NCI-H1694 treated with DMSO at 0.1 percent for 48 hours (cell line): ENCODE results near the gene TRRAP.

Source experiments
- DNase-seq: peaks from one replicate; lab custom pipeline; 2025; lab: John Stamatoyannopoulos, UW

Gene TRRAP

DNA sequence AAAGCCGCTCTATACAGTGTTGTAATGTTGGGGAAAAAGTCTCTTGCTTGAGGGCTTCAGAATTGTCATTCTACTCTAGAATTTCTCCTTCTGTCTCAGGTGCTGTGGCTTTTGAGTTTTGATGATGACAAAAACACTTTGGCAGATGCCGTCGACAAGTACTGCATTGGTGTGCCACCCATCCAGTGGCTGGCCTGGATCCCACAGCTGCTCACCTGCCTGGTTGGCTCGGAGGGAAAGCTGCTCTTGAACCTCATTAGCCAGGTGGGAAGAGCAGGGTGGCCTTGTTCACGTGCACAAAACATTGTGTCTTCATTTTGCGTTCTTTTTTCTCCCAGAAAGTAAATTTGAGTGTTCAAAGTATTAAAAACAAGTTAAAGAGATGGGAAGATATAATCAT, 112.0 kb downstream of the TRRAP start:
- no peak for DNase-seq

DNA sequence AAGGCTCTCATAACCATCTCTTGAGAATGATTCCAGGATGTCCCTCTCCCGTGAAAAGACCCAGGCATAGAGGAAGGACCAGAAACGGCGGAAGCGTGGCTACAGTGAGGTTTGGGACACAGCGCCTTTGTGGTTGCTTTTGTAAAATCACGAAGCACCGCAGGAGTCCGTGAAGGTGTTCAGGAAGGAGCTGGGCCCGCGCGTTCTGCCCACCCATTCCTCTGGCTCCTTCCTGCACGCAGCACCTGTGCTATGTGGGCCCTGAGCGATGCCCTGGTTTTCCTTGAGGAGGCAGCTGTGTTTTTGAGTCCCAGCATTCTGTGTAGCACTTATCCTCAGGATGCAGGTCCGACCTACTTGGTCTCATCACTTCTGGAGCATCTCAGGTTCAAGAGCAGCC, 112.8 kb downstream of the TRRAP start:
- DNase-seq: no peak

DNA sequence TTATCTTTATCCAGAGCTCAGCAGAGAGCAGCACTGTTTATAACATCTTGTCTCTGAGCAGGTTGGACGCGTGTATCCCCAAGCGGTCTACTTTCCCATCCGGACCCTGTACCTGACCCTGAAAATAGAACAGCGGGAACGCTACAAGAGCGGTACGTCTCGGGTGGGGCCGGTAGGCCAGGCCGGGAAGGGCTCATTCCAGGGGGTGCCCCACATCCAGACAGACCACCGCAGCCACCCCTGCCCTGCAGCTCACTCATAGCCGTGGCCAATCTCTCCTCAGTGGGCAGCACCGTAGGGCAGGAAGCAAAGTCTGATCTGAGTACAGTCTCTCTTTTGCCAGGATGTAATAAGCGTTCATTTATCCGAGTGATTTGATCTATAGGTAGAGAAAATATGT, 113.7 kb downstream of the TRRAP start:
- DNase-seq: no peak

GRCh38 chr7:98993024-98993897, 114.9 kb downstream of the TRRAP start:
- peak; percentile 5 for DNase-seq

- DNase-seq: no peak
Observed at GRCh38 chr7:98994046-98994944, 116.0 kb downstream of the TRRAP start.

- DNase-seq: no peak
Observed at GRCh38 chr7:98995111-98995510, 116.8 kb downstream of the TRRAP start.

DNA sequence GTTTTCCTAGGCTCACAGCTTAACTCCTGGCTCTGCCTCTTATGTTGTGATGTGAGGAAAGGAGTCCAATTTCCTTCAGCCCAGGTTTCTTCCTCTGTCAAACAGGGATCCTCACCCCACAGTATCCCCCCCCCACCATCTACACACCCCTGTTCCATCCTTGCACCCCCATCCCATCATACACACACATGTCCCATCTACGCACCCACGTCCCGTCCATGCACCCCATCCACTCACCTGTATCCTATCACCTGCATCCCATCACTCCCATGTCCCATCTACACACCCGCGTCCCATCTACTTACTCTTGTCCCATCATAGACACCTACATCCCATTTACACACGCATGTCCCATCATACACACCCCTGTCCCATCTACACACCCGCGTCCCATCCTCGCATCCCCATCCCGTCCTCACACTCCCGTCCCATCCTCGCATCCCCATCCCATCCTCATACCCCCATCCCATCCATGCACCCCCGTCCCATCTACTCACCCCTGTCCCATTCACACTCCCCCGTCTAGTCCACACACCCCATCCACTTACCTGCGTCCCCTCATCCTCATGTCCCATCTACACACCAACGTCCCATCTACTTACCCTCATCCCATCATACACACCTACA, 117.3 kb downstream of the TRRAP start:
- no peak for DNase-seq

DNA sequence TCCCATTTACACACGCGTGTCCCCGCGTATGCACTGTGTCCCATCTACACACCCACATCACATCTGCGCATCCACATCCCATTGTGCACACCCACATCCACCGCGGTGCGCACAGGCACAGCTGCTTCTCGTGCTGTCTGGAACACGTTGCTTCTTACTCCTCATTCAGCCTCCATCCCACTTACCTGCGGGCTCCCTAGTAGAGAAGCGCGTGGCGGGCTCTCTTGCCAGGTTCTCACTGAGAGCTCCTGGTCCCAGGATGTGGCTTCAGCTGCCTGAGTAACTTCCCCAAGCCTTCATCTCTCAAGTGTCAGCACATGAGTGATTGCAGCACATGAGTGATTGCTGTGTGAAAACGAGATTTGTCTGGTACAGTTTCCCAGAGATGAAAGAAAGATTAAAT, 117.8 kb downstream of the TRRAP start:
- DNase-seq: no peak

DNA sequence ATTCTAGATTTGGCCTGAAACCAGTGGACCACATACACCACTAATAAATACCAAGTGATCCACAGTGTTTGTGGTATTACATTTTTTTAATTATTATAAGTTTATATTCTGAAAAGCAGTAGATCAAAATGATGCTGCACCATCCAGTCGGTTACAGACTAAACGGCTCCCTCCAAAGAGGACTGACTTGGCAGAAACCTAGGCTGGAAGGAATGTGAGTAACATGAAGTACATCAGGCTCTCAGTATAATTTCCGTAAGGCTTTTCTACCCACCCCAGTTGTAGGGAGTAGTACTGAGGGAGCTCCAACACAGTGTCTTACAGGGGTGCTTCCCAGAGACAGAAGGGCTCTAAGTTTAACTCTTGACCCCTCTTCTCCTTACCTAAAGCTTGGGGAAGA, 119.5 kb downstream of the TRRAP start:
- DNase-seq: no peak

- no peak for DNase-seq
Observed at GRCh38 chr7:98998821-98999725, 120.7 kb downstream of the TRRAP start.

- no peak for DNase-seq
Observed at GRCh38 chr7:99000196-99000903, 122.0 kb downstream of the TRRAP start.

GRCh38 chr7:99000904-99001465, 122.7 kb downstream of the TRRAP start:
- DNase-seq: no peak

GRCh38 chr7:99001482-99002147, 123.3 kb downstream of the TRRAP start:
- no peak for DNase-seq

GRCh38 chr7:99002148-99002826, 124.0 kb downstream of the TRRAP start:
- no peak for DNase-seq

DNA sequence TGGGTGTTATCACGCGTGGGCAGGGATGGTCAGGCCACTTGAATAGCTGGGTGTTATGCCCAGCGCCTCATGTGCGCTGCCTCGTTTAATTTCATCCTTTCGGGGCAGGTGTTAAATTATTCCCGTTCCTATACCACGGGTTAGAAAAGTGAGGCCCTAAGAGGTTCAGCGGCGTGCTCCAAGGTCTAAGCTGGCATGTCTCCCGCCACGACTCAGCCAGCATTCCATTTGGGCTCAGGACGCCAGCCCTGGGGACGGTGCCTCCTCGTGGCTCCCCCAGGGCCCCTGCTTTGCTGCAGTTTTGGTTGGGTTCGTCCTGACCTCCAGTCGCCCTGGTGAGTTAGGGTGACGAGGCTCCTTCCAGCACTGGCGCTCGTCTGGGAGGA, 124.5 kb downstream of the TRRAP start:
- no peak for DNase-seq

DNA sequence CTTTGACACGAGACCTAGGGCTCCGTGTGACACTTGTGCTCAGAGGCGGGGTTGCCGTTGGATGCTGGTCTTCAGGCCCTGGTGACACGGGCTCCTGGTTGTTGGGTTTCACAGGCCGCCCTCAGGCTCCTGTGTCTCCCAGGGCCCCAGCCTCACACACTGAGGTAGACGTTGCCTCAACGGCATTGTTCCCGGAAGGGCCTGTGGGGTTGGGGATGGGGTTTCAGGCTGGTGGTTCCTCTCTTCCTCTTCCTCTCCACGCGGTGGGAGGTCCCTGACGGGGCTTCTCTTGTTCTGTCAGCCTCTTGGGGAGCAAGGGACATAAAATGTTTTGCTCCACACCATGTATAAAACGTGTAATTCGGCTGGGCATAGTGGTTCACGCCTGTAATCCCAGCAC, 125.1 kb downstream of the TRRAP start:
- no peak for DNase-seq

DNA sequence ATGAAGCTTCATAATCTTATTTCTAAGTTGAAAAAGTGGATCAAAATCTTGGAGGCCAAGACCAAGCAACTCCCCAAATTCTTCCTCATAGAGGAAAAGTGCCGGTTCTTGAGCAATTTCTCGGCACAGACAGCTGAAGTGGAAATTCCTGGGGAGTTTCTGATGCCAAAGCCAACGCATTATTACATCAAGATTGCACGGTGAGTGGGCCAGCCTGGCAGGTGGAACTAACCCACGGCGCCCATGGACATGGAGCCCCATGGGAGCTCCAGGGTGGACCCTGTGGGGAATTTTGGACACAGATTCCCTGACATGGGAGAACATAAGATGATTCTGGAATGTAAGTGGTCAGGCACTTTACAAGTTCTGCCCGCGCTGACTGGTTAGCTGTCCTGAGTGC, 125.9 kb downstream of the TRRAP start:
- DNase-seq: no peak

DNA sequence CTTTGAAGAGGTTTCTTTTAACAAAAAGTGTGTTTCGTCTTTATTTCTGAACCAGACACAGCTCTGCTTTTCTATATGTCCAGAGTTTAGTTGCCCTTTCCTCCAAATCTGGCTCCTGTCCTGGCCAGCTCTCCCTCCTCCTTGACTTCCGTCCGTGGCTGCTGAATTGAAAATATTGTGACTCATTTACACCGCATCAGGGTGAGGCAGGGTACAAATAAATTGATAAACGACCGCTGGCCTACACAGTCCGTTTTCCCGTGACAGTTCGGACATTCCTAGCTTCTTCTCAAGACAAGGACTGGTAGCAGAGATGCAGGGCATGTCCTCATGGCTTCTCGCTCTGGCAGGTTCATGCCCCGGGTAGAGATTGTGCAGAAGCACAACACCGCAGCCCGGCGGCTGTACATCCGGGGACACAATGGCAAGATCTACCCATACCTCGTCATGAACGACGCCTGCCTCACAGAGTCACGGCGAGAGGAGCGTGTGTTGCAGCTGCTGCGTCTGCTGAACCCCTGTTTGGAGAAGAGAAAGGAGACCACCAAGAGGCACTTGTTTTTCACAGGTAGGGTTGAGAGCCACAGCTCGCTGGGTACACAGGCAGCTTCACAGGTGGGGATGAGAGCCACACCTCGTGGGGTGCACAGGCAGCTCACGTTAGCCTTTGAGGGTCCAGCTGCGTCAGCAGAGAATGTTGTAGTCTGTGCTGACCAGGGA, 126.6 kb downstream of the TRRAP start:
- DNase-seq: no peak

DNA sequence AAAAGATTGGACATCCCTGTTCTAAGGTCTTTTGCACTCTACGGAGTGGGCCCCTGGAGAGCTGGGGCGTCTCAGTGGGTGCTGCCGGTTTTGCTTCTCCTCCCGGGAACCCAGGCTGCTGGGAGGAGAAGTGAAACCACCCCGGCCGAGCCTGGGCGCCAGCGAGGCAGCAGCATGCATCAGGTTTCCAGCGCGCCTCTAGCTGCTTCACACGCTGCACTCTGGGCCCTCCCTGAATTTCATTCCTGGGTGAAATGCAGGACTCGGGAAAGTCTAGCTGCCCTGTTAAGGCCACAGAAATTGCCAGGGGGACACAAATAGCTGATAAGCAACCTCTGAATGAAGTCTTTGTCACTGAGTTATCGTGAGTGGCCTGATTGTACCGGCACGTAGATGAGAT, 127.4 kb downstream of the TRRAP start:
- DNase-seq: no peak
